ENCODE data around the gene PNRC2.

DNA sequence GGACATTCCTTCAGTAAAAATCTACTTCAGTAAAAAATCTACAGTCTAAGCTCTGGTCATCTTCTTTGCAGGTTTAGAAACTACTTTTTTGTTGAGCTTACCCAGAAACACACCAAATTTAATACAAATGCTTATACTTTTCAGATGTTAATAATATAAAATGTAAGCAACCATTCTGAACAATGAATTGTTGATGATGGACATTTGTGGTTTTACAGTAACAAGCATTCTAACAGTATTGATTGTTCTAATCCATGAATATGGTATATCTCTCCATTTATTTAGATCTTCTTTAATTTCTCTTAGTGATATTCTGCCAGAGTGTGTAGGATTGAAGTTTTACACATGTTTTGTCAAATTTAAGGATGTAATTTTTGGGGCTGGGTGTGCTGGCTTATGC, 47.5 kb downstream of the PNRC2 start:
- no peak for TF ChIP-seq POLR2A (IDR thresholded peaks at IDR 0.05)
- TF ChIP-seq, protein P1, sequence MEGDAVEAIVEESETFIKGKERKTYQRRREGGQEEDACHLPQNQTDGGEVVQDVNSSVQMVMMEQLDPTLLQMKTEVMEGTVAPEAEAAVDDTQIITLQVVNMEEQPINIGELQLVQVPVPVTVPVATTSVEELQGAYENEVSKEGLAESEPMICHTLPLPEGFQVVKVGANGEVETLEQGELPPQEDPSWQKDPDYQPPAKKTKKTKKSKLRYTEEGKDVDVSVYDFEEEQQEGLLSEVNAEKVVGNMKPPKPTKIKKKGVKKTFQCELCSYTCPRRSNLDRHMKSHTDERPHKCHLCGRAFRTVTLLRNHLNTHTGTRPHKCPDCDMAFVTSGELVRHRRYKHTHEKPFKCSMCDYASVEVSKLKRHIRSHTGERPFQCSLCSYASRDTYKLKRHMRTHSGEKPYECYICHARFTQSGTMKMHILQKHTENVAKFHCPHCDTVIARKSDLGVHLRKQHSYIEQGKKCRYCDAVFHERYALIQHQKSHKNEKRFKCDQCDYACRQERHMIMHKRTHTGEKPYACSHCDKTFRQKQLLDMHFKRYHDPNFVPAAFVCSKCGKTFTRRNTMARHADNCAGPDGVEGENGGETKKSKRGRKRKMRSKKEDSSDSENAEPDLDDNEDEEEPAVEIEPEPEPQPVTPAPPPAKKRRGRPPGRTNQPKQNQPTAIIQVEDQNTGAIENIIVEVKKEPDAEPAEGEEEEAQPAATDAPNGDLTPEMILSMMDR (IDR thresholded peaks at IDR 0.05), result no peak
